Measurements from ENCODE around the gene SBSN. TPM values are rescaled to one million over a fixed set of nuclear protein-coding genes. Genes with fewer than 3 reads are reported as not detected.

SBSN gene
- total and polyA plus RNA-seq, 2 donors (not counting 1 experiment from before 2014, with no cell fraction given) = not detected

DNA sequence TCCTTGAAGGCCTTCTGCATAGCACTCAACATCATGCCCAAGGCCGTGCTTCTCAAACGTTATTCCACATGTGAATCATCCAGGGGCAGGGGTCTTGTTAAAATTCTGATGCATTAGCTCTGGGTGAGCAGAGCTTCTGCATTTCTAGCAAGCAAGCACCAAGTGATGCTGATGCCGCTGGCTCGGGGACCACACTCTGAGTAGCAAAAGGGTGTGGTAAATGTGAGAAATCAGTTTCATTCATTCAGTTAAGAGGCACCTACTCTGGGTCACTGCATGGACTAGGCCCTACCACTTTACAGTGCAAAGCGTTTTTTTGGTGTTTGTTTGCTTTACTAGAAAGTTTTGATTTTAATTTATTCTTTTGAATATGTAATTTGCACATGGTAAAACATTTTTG is 45.0 kb downstream of the SBSN start:
- no peak for TF ChIP-seq EZH2 (IDR thresholded peaks at IDR 0.05; ENCODE audit: borderline replicate concordance, insufficient read depth, low read depth, low read length, poor library complexity, severe bottlenecking)
- H2AFZ ChIP-seq (ENCODE audit: insufficient read depth, low read depth, low read length, poor library complexity, severe bottlenecking) = no peak overlapping the region
- intact Hi-C loops (cut with micrococcal nuclease) = no loop called here
- H3K9ac ChIP-seq (ENCODE audit: low read length) = no peak overlapping the region
- H3K4me3 ChIP-seq (ENCODE audit: control extremely low read depth in 1 of 5, extremely low read depth in 1 of 5, insufficient read depth in 1 of 5, low read depth in 2 of 5, low read length in 4 of 5) = no peak overlapping the region
- no peaks in the 10 kb centered on the region for H3K27me3 Mint-ChIP-seq
- H3K27ac Mint-ChIP-seq = no peak overlapping the region
- H3K4me1 Mint-ChIP-seq = peaks cover 14% of the 10 kb centered on the region
- no peaks in the 10 kb centered on the region for H4K20me1 ChIP-seq (ENCODE audit: control insufficient read depth, insufficient read depth, low read length, poor library complexity, severe bottlenecking)
- H3K9me3 ChIP-seq (ENCODE audit: control extremely low read depth in 1 of 3, control insufficient read depth in 2 of 3, insufficient read depth in 1 of 3, low read length in 2 of 3) = no peaks in the 10 kb centered on the region
- no peak for ATAC-seq (ENCODE audit: low read depth)
- no peak overlapping the region for H3K4me3 Mint-ChIP-seq
- H3K9me3 Mint-ChIP-seq (ENCODE audit: insufficient read depth) = no peaks in the 10 kb centered on the region
- no peak overlapping the region for H3K27ac ChIP-seq (ENCODE audit: low read length in 2 of 2)
- no peaks in the 10 kb centered on the region for H3K36me3 ChIP-seq (replicated peaks in 1 of 2; ENCODE audit: control extremely low read depth in 1 of 2, control insufficient read depth in 1 of 2, extremely low read depth in 1 of 2, insufficient read depth in 2 of 2, low read length in 1 of 2)
- peaks cover 19 to 20% of the 10 kb centered on the region in 2 donors for H3K4me1 ChIP-seq (ENCODE audit: control insufficient read depth in 2 of 2, insufficient read depth in 2 of 2, low read length in 2 of 2)
- POLR2A ChIA-PET = no interaction called here
- H3K4me2 ChIP-seq (replicated peaks; ENCODE audit: low read depth, low read length, poor library complexity, severe bottlenecking) = no peak overlapping the region
- H3K79me2 ChIP-seq (ENCODE audit: control insufficient read depth, insufficient read depth, low read length) = no peaks in the 10 kb centered on the region
- 79% methylated on average over 4 of the region's 5 CpGs for WGBS (ENCODE audit: insufficient coverage)
- DNase-seq = no peak
- CTCF ChIA-PET = no interaction called here
- H3K27me3 ChIP-seq (replicated peaks in 1 of 4; ENCODE audit: control extremely low read depth in 1 of 4, control insufficient read depth in 3 of 4, insufficient read depth in 4 of 4, low read length in 3 of 4) = no peaks in the 10 kb centered on the region

DNA sequence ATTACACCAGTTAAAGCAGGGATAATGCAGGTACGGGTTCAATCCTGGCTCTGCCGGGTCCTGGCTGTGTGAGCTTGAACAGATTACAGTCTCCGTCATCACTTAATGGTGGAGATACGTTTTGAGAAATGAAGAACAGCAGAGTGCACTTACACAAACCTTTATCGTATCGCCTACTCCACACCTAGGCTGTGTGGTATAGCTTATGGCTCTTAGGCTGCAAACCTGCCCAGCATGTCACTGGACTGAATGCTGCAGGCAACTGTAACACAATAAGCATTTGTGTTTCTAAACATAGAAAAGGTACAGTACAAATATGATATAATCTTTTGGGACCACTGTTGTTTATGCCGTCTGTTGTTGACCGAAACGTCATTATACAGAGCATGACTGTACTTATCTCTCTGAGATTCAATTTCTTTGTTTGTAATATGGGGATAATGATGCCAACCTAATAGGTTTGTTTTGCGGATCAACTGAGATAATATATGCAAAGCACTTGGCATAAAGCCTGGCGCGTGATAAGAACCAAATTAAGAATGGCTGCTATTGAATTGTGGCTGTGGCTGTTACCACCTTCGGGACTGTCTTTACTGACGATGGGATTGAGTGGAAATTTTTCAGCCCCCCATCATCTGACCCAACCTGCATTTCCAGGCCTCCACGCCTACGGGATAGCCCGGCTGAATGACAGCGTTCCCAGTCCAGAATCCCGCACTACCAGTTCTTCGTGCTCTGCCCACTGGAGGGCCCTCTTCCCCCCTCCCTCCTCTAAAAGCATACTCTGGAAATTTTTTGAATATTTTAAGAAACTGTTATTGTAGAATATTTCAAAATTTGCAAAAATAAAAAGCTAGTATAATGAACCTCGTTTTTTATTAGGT is 49.1 kb downstream of the SBSN start:
- ChIA-PET CTCF (interaction anchor here (0.5 kb wide), 1 partner anchor 164 kb away, joined by 3 read pairs; no protein-coding TSS in a partner anchor), POLR2A (interaction anchor here (0.7 kb wide), 1 partner anchor 197 kb away, joined by 7 read pairs; no protein-coding TSS in a partner anchor)
- intact Hi-C loops (cut with micrococcal nuclease) = no loop called here
- 100% methylated on average over 6 of the region's 21 CpGs for WGBS (ENCODE audit: insufficient coverage)
- TF ChIP-seq, protein P1, sequence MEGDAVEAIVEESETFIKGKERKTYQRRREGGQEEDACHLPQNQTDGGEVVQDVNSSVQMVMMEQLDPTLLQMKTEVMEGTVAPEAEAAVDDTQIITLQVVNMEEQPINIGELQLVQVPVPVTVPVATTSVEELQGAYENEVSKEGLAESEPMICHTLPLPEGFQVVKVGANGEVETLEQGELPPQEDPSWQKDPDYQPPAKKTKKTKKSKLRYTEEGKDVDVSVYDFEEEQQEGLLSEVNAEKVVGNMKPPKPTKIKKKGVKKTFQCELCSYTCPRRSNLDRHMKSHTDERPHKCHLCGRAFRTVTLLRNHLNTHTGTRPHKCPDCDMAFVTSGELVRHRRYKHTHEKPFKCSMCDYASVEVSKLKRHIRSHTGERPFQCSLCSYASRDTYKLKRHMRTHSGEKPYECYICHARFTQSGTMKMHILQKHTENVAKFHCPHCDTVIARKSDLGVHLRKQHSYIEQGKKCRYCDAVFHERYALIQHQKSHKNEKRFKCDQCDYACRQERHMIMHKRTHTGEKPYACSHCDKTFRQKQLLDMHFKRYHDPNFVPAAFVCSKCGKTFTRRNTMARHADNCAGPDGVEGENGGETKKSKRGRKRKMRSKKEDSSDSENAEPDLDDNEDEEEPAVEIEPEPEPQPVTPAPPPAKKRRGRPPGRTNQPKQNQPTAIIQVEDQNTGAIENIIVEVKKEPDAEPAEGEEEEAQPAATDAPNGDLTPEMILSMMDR (IDR thresholded peaks at IDR 0.05) = no peak
- TF ChIP-seq EZH2 (IDR thresholded peaks at IDR 0.05; ENCODE audit: borderline replicate concordance, insufficient read depth, low read depth, low read length, poor library complexity, severe bottlenecking) = no peak
- Mint-ChIP-seq H3K27me3 (no peaks in the 10 kb centered on the region), H3K4me1 (peaks cover 3% of the 10 kb centered on the region), H3K9me3 (ENCODE audit: insufficient read depth) (no peaks in the 10 kb centered on the region), H3K4me3 (no peak overlapping the region), H3K27ac (no peak overlapping the region)
- no peaks in the 10 kb centered on the region for H4K20me1 ChIP-seq (ENCODE audit: control insufficient read depth, insufficient read depth, low read length, poor library complexity, severe bottlenecking)
- no peaks in the 10 kb centered on the region for H3K27me3 ChIP-seq (replicated peaks in 1 of 4; ENCODE audit: control extremely low read depth in 1 of 4, control insufficient read depth in 3 of 4, insufficient read depth in 4 of 4, low read length in 3 of 4)
- H3K27ac ChIP-seq (ENCODE audit: low read length in 2 of 2) = no peak overlapping the region
- H2AFZ ChIP-seq (ENCODE audit: insufficient read depth, low read depth, low read length, poor library complexity, severe bottlenecking) = no peak overlapping the region
- H3K4me1 ChIP-seq (ENCODE audit: control insufficient read depth in 2 of 2, insufficient read depth in 2 of 2, low read length in 2 of 2) = peaks cover 5% of the 10 kb centered on the region in 2 donors
- ATAC-seq (ENCODE audit: low read depth) = no peak
- no peaks in the 10 kb centered on the region for H3K36me3 ChIP-seq (replicated peaks in 1 of 2; ENCODE audit: control extremely low read depth in 1 of 2, control insufficient read depth in 1 of 2, extremely low read depth in 1 of 2, insufficient read depth in 2 of 2, low read length in 1 of 2)
- H3K9ac ChIP-seq (ENCODE audit: low read length) = no peak overlapping the region
- DNase-seq = no peak
- no peaks in the 10 kb centered on the region for H3K9me3 ChIP-seq (ENCODE audit: control extremely low read depth in 1 of 3, control insufficient read depth in 2 of 3, insufficient read depth in 1 of 3, low read length in 2 of 3)
- no peak overlapping the region for H3K4me2 ChIP-seq (replicated peaks; ENCODE audit: low read depth, low read length, poor library complexity, severe bottlenecking)
- H3K79me2 ChIP-seq (ENCODE audit: control insufficient read depth, insufficient read depth, low read length) = no peaks in the 10 kb centered on the region
- H3K4me3 ChIP-seq (ENCODE audit: control extremely low read depth in 1 of 5, extremely low read depth in 1 of 5, insufficient read depth in 1 of 5, low read depth in 2 of 5, low read length in 4 of 5) = no peak overlapping the region

All from B cell (primary cell).